Liver (tissue), 9 donors: ENCODE results near the gene KRTAP10-2. TPM values are rescaled to one million over a fixed set of nuclear protein-coding genes. Genes with fewer than 3 reads are reported as not detected.

Source experiments
- DNase-seq: peaks from one replicate; pipeline ENCODE4 v3.0.0-alpha.2; 2017; ENCODE audit warnings: low spot score
- H3K27ac ChIP-seq, 2 donors: one replicate each; pipeline ENCODE4 v1.7.0; 2013; ENCODE audit warnings: inconsistent platforms in 2 of 2, low read length in 2 of 2, control low read depth in 1 of 2, low read depth in 1 of 2, mild to moderate bottlenecking in 1 of 2
- H3K27me3 ChIP-seq, 4 donors: one replicate each; pipeline versions ENCODE4 v1.6.1 to v1.7.0; 2013; ENCODE audit warnings: low read length in 3 of 4, inconsistent platforms in 1 of 4, mild to moderate bottlenecking in 1 of 4, moderate library complexity in 1 of 4; ENCODE audit not compliant: control insufficient read depth in 4 of 4, insufficient read depth in 4 of 4
- H3K36me3 ChIP-seq, 4 donors: one replicate each; pipeline versions ENCODE4 v1.6.1 to v1.7.0; 2013; ENCODE audit warnings: low read length in 3 of 4, mild to moderate bottlenecking in 3 of 4, low read depth in 1 of 4, moderate library complexity in 1 of 4; ENCODE audit not compliant: control insufficient read depth in 4 of 4, insufficient read depth in 3 of 4
- H3K4me1 ChIP-seq, 4 donors: one replicate each; pipeline versions ENCODE4 v1.6.1 to v1.7.0; 2013; ENCODE audit warnings: low read length in 3 of 4, mild to moderate bottlenecking in 3 of 4, moderate library complexity in 1 of 4; ENCODE audit not compliant: control insufficient read depth in 4 of 4, insufficient read depth in 4 of 4
- H3K4me3 ChIP-seq, 3 donors: one replicate each; pipeline versions ENCODE4 v1.6.1 to v1.7.0; 2013; ENCODE audit warnings: low read length in 3 of 3, control low read depth in 1 of 3, low read depth in 1 of 3, mild to moderate bottlenecking in 1 of 3
- H3K9ac ChIP-seq, 2 donors: one replicate each; pipeline ENCODE4 v1.7.0; 2013; ENCODE audit warnings: low read length in 2 of 2, mild to moderate bottlenecking in 2 of 2, moderate library complexity in 2 of 2, control low read depth in 1 of 2, low read depth in 1 of 2
- H3K9me3 ChIP-seq, 4 donors: one replicate each; pipeline versions ENCODE4 v1.6.1 to v1.7.0; 2013; ENCODE audit warnings: low read length in 3 of 4; ENCODE audit not compliant: control insufficient read depth in 4 of 4
- ATF3 ChIP-seq: IDR thresholded peaks from 2 replicates; pipeline ENCODE4 v1.6.1; 2016; ENCODE audit warnings: antibody characterized with exemption
- EGR1 ChIP-seq, 2 donors: IDR thresholded peaks; 2 replicates each; pipeline ENCODE4 v1.6.1; 2016 to 2018; ENCODE audit warnings: antibody characterized with exemption in 2 of 2, low read depth in 2 of 2
- FOXA1 ChIP-seq: IDR thresholded peaks from 2 replicates; pipeline ENCODE4 v1.6.1; 2016; ENCODE audit warnings: antibody characterized with exemption
- GABPA ChIP-seq, 2 donors: IDR thresholded peaks in 1 of 2; conservative IDR thresholded peaks in 1 of 2; 2 replicates each; pipeline ENCODE4 v1.6.1; 2016; ENCODE audit warnings: antibody characterized with exemption in 2 of 2, mild to moderate bottlenecking in 1 of 2, moderate library complexity in 1 of 2
- HNF4G ChIP-seq: IDR thresholded peaks from 2 replicates; pipeline ENCODE4 v1.6.1; 2016; ENCODE audit warnings: antibody characterized with exemption
- JUND ChIP-seq, 2 donors: IDR thresholded peaks; 2 replicates each; pipeline ENCODE4 v1.6.1; 2016; ENCODE audit warnings: antibody characterized with exemption in 2 of 2
- RAD21 ChIP-seq, 2 donors: IDR thresholded peaks; 2 replicates each; pipeline ENCODE4 v1.6.1; 2016; ENCODE audit warnings: antibody characterized with exemption in 2 of 2, mild to moderate bottlenecking in 2 of 2
- REST ChIP-seq: IDR thresholded peaks from 2 replicates; pipeline ENCODE4 v1.6.1; 2016; ENCODE audit warnings: antibody characterized with exemption, mild to moderate bottlenecking
- RXRA ChIP-seq, 2 donors: IDR thresholded peaks; 2 replicates each; pipeline ENCODE4 v1.6.1; 2017 to 2018; ENCODE audit warnings: antibody characterized with exemption in 2 of 2, mild to moderate bottlenecking in 1 of 2
- SP1 ChIP-seq: IDR thresholded peaks from 2 replicates; pipeline ENCODE4 v1.6.1; 2018; ENCODE audit warnings: antibody characterized with exemption, mild to moderate bottlenecking
- YY1 ChIP-seq: IDR thresholded peaks from 2 replicates; pipeline ENCODE4 v1.6.1; 2016; ENCODE audit warnings: antibody characterized with exemption, mild to moderate bottlenecking
- ZBTB33 ChIP-seq: IDR thresholded peaks from 2 replicates; pipeline ENCODE4 v1.6.1; 2016; ENCODE audit warnings: antibody characterized with exemption
- WGBS: extraction: QIAGEN DNeasy Blood & Tissue Kit; methylation state at CpG from one replicate; pipeline ENCODE4 v1.1.7; 2013; 5-methylcytosine and 5-hydroxymethylcytosine counted together
- polyA plus RNA-seq, 2 donors: library from polyadenylated mRNA; stranded (reverse) in 1 of 2; unstranded in 1 of 2; fragments of 200-250 nt in 1 of 2; fragments of >200 nt in 1 of 2; fragmentation: Nextera tagmentation in 1 of 2; extraction: Ambion mirVana in 1 of 2; gene quantifications; one replicate each; pipeline versions ENCODE4 v1.2.1 to v1.2.3, GENCODE V29; 2013 to 2015
- total RNA-seq, 2 donors: library from RNA; depleted of rRNA; stranded (reverse); fragments of >200 nt; gene quantifications; one replicate each; pipeline ENCODE4 v1.2.3, GENCODE V29; 2014
- donor health status: healthy.
- donor health status: healthy.
- donor health status: healthy.
- donor health status: healthy.
- donor health status: healthy.

KRTAP10-2 gene
- total and polyA plus RNA-seq, 4 donors: not detected

GRCh38 chr21:44524414-44525371 is 26.6 kb downstream of the KRTAP10-2 start (continued):
- TF ChIP-seq ZBTB33: no peak
- no peak for TF ChIP-seq SP1

DNA sequence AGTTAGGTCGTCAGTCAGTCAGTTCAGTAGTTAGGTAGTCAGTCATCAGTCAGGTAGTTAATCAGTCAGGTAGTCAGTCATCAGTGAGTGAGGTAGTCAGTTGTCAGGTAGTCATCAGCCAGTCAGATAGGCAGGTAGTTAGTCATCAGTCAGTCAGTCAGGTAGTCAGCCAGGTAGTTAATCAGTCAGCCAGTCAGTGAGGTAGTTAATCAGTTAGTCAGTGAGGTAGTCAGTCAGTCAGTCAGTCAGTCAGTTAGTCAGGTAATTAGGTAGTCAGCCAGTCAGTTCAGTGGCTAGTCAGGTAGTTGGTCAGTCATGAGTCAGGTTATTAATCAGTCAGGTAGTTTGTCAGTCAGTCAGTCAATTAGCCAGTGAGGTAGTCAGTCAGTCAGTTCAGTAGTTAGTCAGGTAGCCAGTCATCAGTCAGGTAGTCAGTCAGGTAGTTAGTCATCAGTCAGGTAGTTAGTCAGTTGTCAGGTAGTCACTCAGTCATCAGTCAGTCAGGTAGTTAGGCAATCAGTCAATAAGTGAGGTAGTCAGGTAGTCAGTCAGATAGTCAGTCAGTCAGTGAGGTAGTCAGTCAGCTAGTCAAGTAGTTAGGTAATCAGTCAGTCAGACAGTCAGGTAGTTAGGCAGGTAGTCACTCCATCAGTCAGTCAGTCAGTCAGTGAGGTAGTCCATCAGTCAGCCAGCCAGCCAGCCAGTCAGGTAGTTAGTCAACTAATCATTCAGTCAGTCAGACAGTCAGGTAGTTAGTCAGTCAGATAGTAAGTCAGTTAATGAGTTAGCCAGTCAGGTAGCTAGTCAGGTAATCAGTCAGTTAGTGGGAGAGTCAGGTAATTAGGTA is 27.5 kb downstream of the KRTAP10-2 start:
- H3K4me3 ChIP-seq: no peak overlapping the region
- no peaks in the 10 kb centered on the region for H3K36me3 ChIP-seq
- H3K27me3 ChIP-seq: no peaks in the 10 kb centered on the region
- DNase-seq: no peak
- H3K27ac ChIP-seq: no peak overlapping the region
- 78% methylated on average over 1 of the region's 1 CpG for WGBS
- no peak for TF ChIP-seq FOXA1
- TF ChIP-seq RAD21 (IDR thresholded peaks at IDR 0.05): no peak
- TF ChIP-seq REST: no peak
- TF ChIP-seq EGR1 (IDR thresholded peaks at IDR 0.05; ENCODE audit: low read depth in 2 of 2): no peak
- no peak for TF ChIP-seq JUND (IDR thresholded peaks at IDR 0.05)
- TF ChIP-seq ATF3: no peak
- no peak for TF ChIP-seq HNF4G
- no peak for TF ChIP-seq SP1
- TF ChIP-seq ZBTB33: no peak
- no peak for TF ChIP-seq YY1
- no peak for TF ChIP-seq GABPA (IDR thresholded peaks at IDR 0.05 in 1 of 2, conservative IDR thresholded peaks at IDR 0.05 in 1 of 2)
- no peak for TF ChIP-seq RXRA (IDR thresholded peaks at IDR 0.05)
- no peaks in the 10 kb centered on the region for H3K4me1 ChIP-seq
- H3K9me3 ChIP-seq: no peaks in the 10 kb centered on the region
- H3K9ac ChIP-seq: no peak overlapping the region
